ENCODE data around the gene HIF1AN. TPM values are rescaled to one million over a fixed set of nuclear protein-coding genes. Genes with fewer than 3 reads are reported as not detected.

Gene HIF1AN
- total RNA-seq: 10 to 100 TPM; 52.3 to 56.4 TPM

GRCh38 chr10:100535715-100536353 lies at the start of gene HIF1AN:
Gene HIF1AN, plus strand, starts transcription at chr10:100535943. Its CDS starts 16 bp downstream, at chr10:100535959.
- Mint-ChIP-seq H3K9me3 (peaks cover 2% of the 10 kb centered on the region), H3K27ac (peak within 1 kb of the TSS; percentile 26), H3K4me1 (peaks cover 35% of the 10 kb centered on the region), H3K4me3 (no peak within 1 kb of the TSS), H3K27me3 (no peaks in the 10 kb centered on the region), H3K36me3 (peaks cover 14% of the 10 kb centered on the region)
- ATAC-seq (ENCODE audit: low read depth): peak; percentile 98
- POLR2A ChIA-PET: interaction anchor here (0.6 to 2.7 kb wide), 17 partner anchors 9 to 1301 kb away, joined by 3 to 16 read pairs (median 4); partner anchors contain the start of genes DNMBP and SCD
- peak; percentile 88 for DNase-seq

- ATAC-seq (ENCODE audit: low read depth): no peak
- Mint-ChIP-seq H3K27me3 (no peaks in the 10 kb centered on the region), H3K4me1 (peaks cover 21% of the 10 kb centered on the region), H3K27ac (no peak overlapping the region), H3K9me3 (no peaks in the 10 kb centered on the region), H3K36me3 (peaks cover 37% of the 10 kb centered on the region), H3K4me3 (no peak overlapping the region)
- POLR2A ChIA-PET: interaction anchor here (0.8 to 2.4 kb wide), 3 partner anchors 8 to 20 kb away, joined by 3 to 7 read pairs (median 5); no protein-coding TSS in a partner anchor
- DNase-seq: no peak
Measured at GRCh38 chr10:100487529-100487928, 48.2 kb upstream of the HIF1AN start.

GRCh38 chr10:100489396-100489795 lies 46.3 kb upstream of the HIF1AN start:
- Mint-ChIP-seq H3K27me3 (no peaks in the 10 kb centered on the region), H3K36me3 (peaks cover 51% of the 10 kb centered on the region), H3K9me3 (no peaks in the 10 kb centered on the region), H3K4me1 (peaks cover 14% of the 10 kb centered on the region), H3K4me3 (no peak overlapping the region), H3K27ac (peak overlapping the region; percentile 10)
- POLR2A ChIA-PET: interaction anchor here (2.4 kb wide), 1 partner anchor 18 kb away, joined by 7 read pairs; no protein-coding TSS in a partner anchor
- ATAC-seq (ENCODE audit: low read depth) (no peak), DNase-seq (no peak)

- Mint-ChIP-seq H3K4me1 (peaks cover 12% of the 10 kb centered on the region), H3K4me3 (no peak overlapping the region), H3K27me3 (no peaks in the 10 kb centered on the region), H3K27ac (no peak overlapping the region), H3K36me3 (peaks cover 54% of the 10 kb centered on the region), H3K9me3 (no peaks in the 10 kb centered on the region)
- DNase-seq: no peak
- POLR2A ChIA-PET: no interaction called here
- ATAC-seq (ENCODE audit: low read depth): no peak
Measured at GRCh38 chr10:100490531-100490930, 45.2 kb upstream of the HIF1AN start.

DNA sequence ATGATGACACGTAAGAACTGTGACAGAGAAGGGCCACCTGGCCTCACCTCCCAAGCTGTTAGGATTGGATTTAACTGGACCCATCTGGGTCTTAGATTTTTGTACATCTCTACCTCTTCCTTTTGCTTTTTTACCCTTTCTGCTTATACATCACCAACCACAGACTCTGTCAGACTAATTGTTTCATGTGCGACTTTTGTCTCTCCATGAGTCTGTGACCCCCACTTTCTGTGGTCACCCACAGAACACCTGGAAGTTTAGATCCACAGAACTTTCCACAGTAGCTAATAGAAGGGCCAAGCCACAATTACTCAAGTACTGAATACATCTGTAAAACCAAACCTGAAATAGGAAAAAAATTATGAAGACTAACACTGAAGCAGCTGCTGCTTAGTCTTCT lies 39.2 kb upstream of the HIF1AN start:
- ATAC-seq (ENCODE audit: low read depth) (no peak), DNase-seq (no peak)
- Mint-ChIP-seq H3K9me3 (no peaks in the 10 kb centered on the region), H3K36me3 (peaks cover 67% of the 10 kb centered on the region), H3K27ac (peak overlapping the region; percentile 68), H3K27me3 (no peaks in the 10 kb centered on the region), H3K4me1 (peaks cover 57% of the 10 kb centered on the region), H3K4me3 (peak overlapping the region; percentile 3)
- POLR2A ChIA-PET: interaction anchor here (1.2 to 6.5 kb wide), 3 partner anchors 9 to 15 kb away, joined by 5 to 74 read pairs (median 28); no protein-coding TSS in a partner anchor

GRCh38 chr10:100498059-100498458 lies 37.7 kb upstream of the HIF1AN start:
- H3K4me3 Mint-ChIP-seq: peak overlapping the region; percentile 78
- peak overlapping the region; percentile 72 for H3K27ac Mint-ChIP-seq
- no peaks in the 10 kb centered on the region for H3K27me3 Mint-ChIP-seq
- H3K36me3 Mint-ChIP-seq: peaks cover 71% of the 10 kb centered on the region
- H3K4me1 Mint-ChIP-seq: peaks cover 68% of the 10 kb centered on the region
- no peaks in the 10 kb centered on the region for H3K9me3 Mint-ChIP-seq
- POLR2A ChIA-PET: interaction anchor here (0.7 to 6.5 kb wide), 6 partner anchors 11 to 17 kb away, joined by 3 to 74 read pairs (median 4); no protein-coding TSS in a partner anchor
- no peak for DNase-seq
- ATAC-seq (ENCODE audit: low read depth): peak; percentile 94

DNA sequence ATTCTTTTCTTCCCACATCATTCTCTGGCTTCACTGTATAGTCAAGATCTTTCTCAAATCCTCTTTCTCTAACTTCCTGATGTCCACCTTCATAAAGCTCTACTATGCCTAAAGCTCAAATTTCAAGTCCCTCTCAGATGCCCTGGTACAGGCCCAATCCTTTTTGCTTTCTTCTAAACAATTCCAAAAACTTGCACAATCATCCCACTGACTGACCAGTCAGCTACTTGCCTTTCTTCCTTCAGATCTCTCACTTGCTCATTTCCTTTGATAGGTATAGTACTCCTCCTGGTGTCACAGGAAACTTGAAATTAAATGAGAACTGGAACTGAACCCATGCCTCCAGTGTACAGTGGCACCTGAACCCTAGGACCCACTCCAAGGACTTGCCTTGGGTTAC lies 34.3 kb upstream of the HIF1AN start:
- ATAC-seq (ENCODE audit: low read depth) (no peak), DNase-seq (no peak)
- Mint-ChIP-seq H3K4me3 (no peak overlapping the region), H3K4me1 (peaks cover 87% of the 10 kb centered on the region), H3K9me3 (no peaks in the 10 kb centered on the region), H3K36me3 (peaks cover 70% of the 10 kb centered on the region), H3K27me3 (no peaks in the 10 kb centered on the region), H3K27ac (peak overlapping the region; percentile 1)
- POLR2A ChIA-PET: interaction anchor here (1.6 to 1.8 kb wide), 2 partner anchors 9 to 19 kb away, joined by 6 read pairs; no protein-coding TSS in a partner anchor

DNA sequence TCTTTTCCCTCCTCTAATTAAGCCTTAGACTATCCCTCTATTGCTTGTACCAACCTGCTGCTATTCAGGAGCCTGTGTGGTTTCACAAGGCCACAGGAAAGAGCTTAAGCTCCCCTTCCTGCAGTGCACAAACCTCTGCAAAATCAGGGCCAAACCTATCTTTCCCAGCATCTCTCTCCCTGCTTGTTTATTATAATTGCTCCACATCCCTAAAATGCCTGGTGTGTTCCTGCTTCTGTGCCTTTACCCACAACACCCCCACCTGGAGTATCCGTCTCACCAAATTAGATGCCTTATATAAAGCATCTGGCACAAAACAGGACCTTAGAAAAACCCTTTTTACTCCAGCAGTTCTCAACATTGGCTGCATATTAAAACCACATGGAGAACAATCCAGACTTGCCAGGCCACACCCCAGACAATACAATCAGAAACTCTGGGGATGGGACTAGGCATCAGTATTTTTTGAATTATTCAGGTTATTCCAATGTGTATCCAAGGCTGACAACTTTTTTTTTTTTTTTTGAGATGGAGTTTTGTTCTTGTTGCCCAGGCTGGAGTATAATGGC lies 32.7 kb upstream of the HIF1AN start:
- POLR2A ChIA-PET: interaction anchor here (1.3 to 1.8 kb wide), 2 partner anchors 8 to 19 kb away, joined by 3 to 6 read pairs; no protein-coding TSS in a partner anchor
- Mint-ChIP-seq H3K4me3 (peak overlapping the region; percentile 41), H3K27me3 (no peaks in the 10 kb centered on the region), H3K4me1 (peaks cover 84% of the 10 kb centered on the region), H3K36me3 (peaks cover 76% of the 10 kb centered on the region), H3K9me3 (no peaks in the 10 kb centered on the region), H3K27ac (peak overlapping the region; percentile 50)
- DNase-seq (no peak), ATAC-seq (ENCODE audit: low read depth) (no peak)

GRCh38 chr10:100504096-100504495 lies 31.6 kb upstream of the HIF1AN start:
- DNase-seq (no peak), ATAC-seq (ENCODE audit: low read depth) (no peak)
- Mint-ChIP-seq H3K4me1 (peaks cover 84% of the 10 kb centered on the region), H3K9me3 (no peaks in the 10 kb centered on the region), H3K36me3 (peaks cover 68% of the 10 kb centered on the region), H3K27ac (no peak overlapping the region), H3K4me3 (no peak overlapping the region), H3K27me3 (no peaks in the 10 kb centered on the region)
- POLR2A ChIA-PET: interaction anchor here (1.0 kb wide), 2 partner anchors 15 to 157 kb away, joined by 3 read pairs; partner anchors contain the start of gene SCD

DNA sequence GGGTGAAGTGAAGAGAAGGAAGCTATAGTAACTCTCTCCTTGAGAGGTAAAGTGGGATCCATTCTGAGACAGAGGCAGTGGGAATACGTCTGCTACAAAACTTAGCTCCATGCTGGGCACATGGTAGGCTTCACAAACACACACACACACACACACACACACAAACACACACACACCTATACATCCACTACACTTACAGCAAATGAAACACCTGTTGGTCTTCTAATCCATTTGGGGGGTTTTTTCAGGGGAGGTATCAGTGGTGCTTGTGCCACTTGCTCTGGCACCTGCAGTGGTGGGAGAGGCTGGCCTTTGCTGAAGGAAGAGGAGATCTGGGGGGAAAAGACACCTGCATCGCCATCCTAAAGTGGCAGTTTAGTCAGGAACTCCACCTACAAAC lies 30.6 kb upstream of the HIF1AN start:
- POLR2A ChIA-PET: interaction anchor here (1.0 kb wide), 2 partner anchors 14 to 158 kb away, joined by 3 read pairs; partner anchors contain the start of gene SCD
- H3K36me3 Mint-ChIP-seq: peaks cover 59% of the 10 kb centered on the region
- ATAC-seq (ENCODE audit: low read depth) (no peak), DNase-seq (no peak)
- H3K4me1 Mint-ChIP-seq: peaks cover 83% of the 10 kb centered on the region
- H3K9me3 Mint-ChIP-seq: no peaks in the 10 kb centered on the region
- H3K27me3 Mint-ChIP-seq: no peaks in the 10 kb centered on the region
- H3K27ac Mint-ChIP-seq: peak overlapping the region; percentile 62
- H3K4me3 Mint-ChIP-seq: peak overlapping the region; percentile 87

DNA sequence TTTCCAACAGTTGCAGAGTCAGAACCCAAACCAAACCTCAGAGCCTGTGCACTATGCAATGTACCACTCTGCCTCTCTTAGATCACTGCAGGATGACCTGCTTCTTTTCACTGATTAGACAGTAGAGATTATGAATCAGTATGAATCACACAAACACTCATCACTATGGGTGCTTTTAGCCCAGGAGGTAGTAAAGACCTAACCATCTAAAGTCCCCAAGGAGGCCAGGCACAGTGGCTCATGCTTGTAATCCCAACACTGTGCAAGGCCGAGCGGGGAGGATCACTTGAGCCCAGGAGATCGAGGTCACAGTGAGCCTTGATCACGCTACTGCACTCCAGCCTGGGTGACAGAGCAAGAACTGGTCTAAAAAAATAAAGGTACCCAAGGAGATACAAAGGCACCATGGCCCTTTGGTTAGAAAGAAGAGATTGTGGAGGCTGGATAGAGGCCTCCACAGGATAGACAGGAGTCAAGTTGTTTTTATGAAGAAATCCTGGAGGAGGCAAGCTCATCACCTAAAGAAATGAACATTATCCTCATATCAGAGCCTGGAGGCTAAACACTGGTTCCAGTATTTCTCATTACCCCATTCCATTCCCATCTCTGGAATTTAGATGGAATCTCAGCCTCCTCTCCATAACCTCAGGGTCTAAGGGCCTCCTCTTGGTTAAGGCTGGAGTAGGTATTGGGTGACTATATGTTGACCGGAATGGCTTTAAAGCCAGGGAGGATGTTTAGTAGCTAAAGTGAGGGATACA lies 29.0 kb upstream of the HIF1AN start:
- no peaks in the 10 kb centered on the region for H3K9me3 Mint-ChIP-seq
- peaks cover 46% of the 10 kb centered on the region for H3K36me3 Mint-ChIP-seq
- H3K27ac Mint-ChIP-seq: peak overlapping the region; percentile 97
- DNase-seq (no peak), ATAC-seq (ENCODE audit: low read depth) (no peak)
- H3K27me3 Mint-ChIP-seq: no peaks in the 10 kb centered on the region
- POLR2A ChIA-PET: interaction anchor here (0.8 to 6.3 kb wide), 8 partner anchors 9 to 160 kb away, joined by 3 to 99 read pairs (median 6); partner anchors contain the start of gene SCD
- H3K4me1 Mint-ChIP-seq: peaks cover 88% of the 10 kb centered on the region
- peak overlapping the region; percentile 87 for H3K4me3 Mint-ChIP-seq

GRCh38 chr10:100507357-100507732 lies 28.4 kb upstream of the HIF1AN start:
- Mint-ChIP-seq H3K27ac (peak overlapping the region; percentile 97), H3K4me3 (peak overlapping the region; percentile 87), H3K4me1 (peaks cover 88% of the 10 kb centered on the region), H3K36me3 (peaks cover 44% of the 10 kb centered on the region), H3K27me3 (no peaks in the 10 kb centered on the region), H3K9me3 (no peaks in the 10 kb centered on the region)
- DNase-seq (no peak), ATAC-seq (ENCODE audit: low read depth) (no peak)
- POLR2A ChIA-PET: interaction anchor here (0.8 to 6.3 kb wide), 9 partner anchors 10 to 160 kb away, joined by 3 to 99 read pairs (median 5); partner anchors contain the start of gene SCD

DNA sequence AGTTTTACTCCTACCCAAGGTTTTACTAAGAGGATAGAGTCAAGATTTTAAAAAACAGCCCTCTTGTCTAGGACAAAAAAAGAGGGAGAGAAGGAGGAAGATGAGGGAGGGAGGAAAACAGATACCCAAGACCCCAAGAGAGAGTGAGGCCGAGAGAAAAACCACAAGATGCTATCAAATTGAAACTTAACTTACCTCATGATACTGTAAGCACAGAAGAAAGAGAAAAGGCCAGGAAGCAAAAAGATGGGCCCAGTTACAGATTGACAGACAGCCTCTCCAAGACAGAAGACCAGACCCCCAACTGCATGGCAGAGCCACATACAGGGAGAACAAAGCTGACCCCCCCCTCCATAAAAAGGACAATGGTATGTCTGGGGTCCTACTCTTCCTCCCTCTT lies 27.5 kb upstream of the HIF1AN start:
- POLR2A ChIA-PET: interaction anchor here (0.6 to 6.3 kb wide), 18 partner anchors 10 to 404 kb away, joined by 3 to 99 read pairs (median 5); partner anchors contain the start of genes HIF1AN, SCD and SLF2
- DNase-seq (no peak), ATAC-seq (ENCODE audit: low read depth) (no peak)
- H3K4me3 Mint-ChIP-seq: peak overlapping the region; percentile 87
- H3K36me3 Mint-ChIP-seq: peaks cover 46% of the 10 kb centered on the region
- H3K27ac Mint-ChIP-seq: peak overlapping the region; percentile 97
- H3K27me3 Mint-ChIP-seq: no peaks in the 10 kb centered on the region
- peaks cover 89% of the 10 kb centered on the region for H3K4me1 Mint-ChIP-seq
- H3K9me3 Mint-ChIP-seq: no peaks in the 10 kb centered on the region

All from activated naive CD8-positive, alpha-beta T cell treated with anti-CD3 and anti-CD28 coated beads, Interleukin-2, amount 10 ng/mL, durations not matched to agents 7 days and 5 days (primary cell).